Activated T-helper 17 cell treated with anti-CD3 and anti-CD28 coated beads, Interleukin-2, amount 50 U/mL, for 72 hours (primary cell): ENCODE data around the gene NKD2. TPM values are rescaled to one million over a fixed set of nuclear protein-coding genes. Genes with fewer than 3 reads are reported as not detected.
"Not testable (repeated sequence)": the region's sequence is repeated elsewhere in the genome, so short reads cannot be mapped to it uniquely, and the experiment has no call there.

Experiments used
- ATAC-seq: fragments of 150-1000 bp; cut with Tn5 transposase; replicated peaks from 2 replicates; pipeline ENCODE4 v1.10.0; 2021; ENCODE audit warnings: mild to moderate bottlenecking, moderate library complexity
- H3K27ac Mint-ChIP-seq: one replicate; pipeline ENCODE4 v1.8.0; 2022; ENCODE audit warnings: mixed read lengths
- H3K27me3 Mint-ChIP-seq: one replicate; pipeline ENCODE4 v1.8.0; 2022; ENCODE audit warnings: mixed read lengths
- H3K36me3 Mint-ChIP-seq: one replicate; pipeline ENCODE4 v1.8.0; 2022; ENCODE audit warnings: low read depth, mild to moderate bottlenecking, mixed read lengths
- H3K4me1 Mint-ChIP-seq: one replicate; pipeline ENCODE4 v1.8.0; 2022; ENCODE audit warnings: mixed read lengths
- H3K4me3 Mint-ChIP-seq: one replicate; pipeline ENCODE4 v1.8.0; 2022; ENCODE audit warnings: mild to moderate bottlenecking, mixed read lengths
- H3K9me3 Mint-ChIP-seq: one replicate; pipeline ENCODE4 v1.8.0; 2022; ENCODE audit warnings: mixed read lengths
- total RNA-seq, 2 donors: library from RNA; stranded (reverse); gene quantifications; one replicate each; pipeline ENCODE4 v1.2.3, GENCODE V29; 2022

Gene NKD2
- total RNA-seq, 2 donors from 2014 or later = 0.37 to 1.2 TPM

- Mint-ChIP-seq H3K9me3 (no peaks in the 10 kb centered on the region), H3K4me3 (no peak overlapping the region), H3K27me3 (no peaks in the 10 kb centered on the region), H3K4me1 (no peaks in the 10 kb centered on the region), H3K36me3 (no peaks in the 10 kb centered on the region), H3K27ac (no peak overlapping the region)
- no peak for ATAC-seq
These were observed 10.7 kb downstream of the NKD2 start for GRCh38 chr5:1019001-1019905.

DNA sequence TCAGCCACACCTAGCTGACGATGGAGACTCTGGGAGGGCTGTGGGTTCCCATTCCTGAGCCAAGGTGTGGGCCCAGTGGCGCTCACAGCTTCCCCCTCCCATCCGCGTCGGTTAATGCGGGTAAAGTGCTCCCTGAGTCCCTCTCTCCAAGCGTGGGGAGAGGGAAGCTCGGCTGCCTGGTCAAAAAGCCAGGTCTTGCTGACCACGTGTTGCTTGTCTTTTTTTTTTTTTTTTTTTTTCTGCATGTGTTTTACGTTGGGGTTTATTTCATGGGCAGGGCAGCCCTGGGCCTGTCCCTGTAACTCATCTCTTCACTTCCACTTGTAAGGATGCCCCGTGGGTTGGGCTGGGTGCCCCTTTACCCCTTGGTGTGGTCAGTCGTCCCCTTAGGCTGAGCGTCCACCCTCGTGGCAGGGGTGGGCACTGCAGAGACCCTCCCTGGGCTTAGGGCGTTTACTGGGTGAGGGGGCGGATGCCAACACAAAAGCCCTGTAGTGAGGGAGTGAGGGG lies 11.9 kb downstream of the NKD2 start:
- no peaks in the 10 kb centered on the region for H3K4me1 Mint-ChIP-seq
- no peaks in the 10 kb centered on the region for H3K36me3 Mint-ChIP-seq
- no peak overlapping the region for H3K27ac Mint-ChIP-seq
- no peak overlapping the region for H3K4me3 Mint-ChIP-seq
- ATAC-seq = no peak
- H3K27me3 Mint-ChIP-seq = no peaks in the 10 kb centered on the region
- no peaks in the 10 kb centered on the region for H3K9me3 Mint-ChIP-seq

GRCh38 chr5:1021136-1021968 lies 12.8 kb downstream of the NKD2 start:
- Mint-ChIP-seq H3K27ac (no peak overlapping the region), H3K27me3 (no peaks in the 10 kb centered on the region), H3K36me3 (no peaks in the 10 kb centered on the region), H3K9me3 (no peaks in the 10 kb centered on the region), H3K4me1 (no peaks in the 10 kb centered on the region), H3K4me3 (no peak overlapping the region)
- ATAC-seq = peak; percentile 24

DNA sequence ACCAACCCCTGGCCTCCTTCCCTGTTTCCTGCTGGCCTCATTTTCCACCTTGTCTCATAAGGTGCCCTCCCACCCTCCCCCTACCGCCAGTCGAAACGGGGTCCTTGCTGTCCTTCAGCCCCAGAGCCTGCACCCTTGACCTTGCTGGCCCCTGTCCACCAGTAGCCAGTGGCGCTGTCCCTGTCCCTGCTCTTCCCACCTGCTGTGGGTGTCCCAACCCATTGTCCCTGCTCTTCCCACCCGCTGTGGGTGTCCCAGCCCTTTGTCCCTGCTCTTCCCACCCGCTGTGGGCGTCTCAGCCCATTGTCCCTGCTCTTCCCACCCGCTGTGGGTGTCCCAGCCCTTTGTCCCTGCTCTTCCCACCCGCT lies 13.4 kb downstream of the NKD2 start:
- not testable (repeated sequence) for H3K4me1 Mint-ChIP-seq, ATAC-seq, H3K36me3 Mint-ChIP-seq, H3K4me3 Mint-ChIP-seq, H3K27ac Mint-ChIP-seq, H3K9me3 Mint-ChIP-seq, H3K27me3 Mint-ChIP-seq

DNA sequence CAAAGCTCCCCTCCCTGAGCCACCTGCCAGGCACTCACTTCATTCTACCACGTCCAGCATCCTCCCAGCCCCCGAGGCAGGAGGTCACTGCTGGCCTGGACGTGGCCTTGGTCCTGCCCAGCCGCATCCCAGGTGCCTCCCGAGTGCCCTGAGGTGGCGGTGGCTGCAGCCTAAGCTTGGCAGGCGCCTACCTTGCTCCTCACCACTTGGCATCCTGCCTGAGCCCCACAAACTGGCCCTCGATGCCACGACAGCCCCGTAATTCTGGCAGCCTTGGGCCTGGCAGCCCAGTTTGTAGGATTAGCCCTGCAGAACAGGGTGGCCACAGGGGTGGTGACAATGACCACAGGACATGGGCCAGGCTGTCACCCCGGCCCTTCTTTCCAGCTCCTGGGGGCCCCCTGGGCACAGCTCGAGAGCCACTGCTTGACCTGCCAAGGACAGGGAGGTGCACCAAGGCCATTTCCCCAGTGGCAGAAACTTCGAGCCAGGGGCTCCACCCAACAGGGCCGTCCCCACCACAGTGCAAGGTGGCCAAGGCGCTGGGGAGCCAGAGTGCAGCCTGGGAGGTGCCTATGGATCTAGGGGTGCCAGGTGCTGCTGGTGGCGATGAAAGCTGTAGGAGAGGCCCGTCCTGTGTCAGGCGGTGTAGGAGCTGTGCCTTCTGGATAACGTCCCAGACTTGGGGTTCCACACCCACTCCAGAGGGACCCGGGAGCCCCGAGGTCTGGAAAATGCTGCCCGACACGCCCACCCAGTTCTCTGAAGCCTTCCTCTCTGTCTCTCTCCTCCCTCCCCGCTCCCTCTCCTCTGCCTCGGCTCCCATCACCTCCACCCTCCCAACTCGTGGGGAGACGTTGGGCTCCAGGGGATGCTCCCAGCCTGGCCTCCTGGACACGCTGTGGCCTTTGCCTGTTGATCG lies 18.4 kb downstream of the NKD2 start:
- Mint-ChIP-seq H3K9me3 (no peaks in the 10 kb centered on the region), H3K4me1 (no peaks in the 10 kb centered on the region)

GRCh38 chr5:1027631-1028441 lies 19.2 kb downstream of the NKD2 start:
- no peak overlapping the region for H3K27ac Mint-ChIP-seq
- H3K9me3 Mint-ChIP-seq = no peaks in the 10 kb centered on the region
- no peaks in the 10 kb centered on the region for H3K27me3 Mint-ChIP-seq
- no peak overlapping the region for H3K4me3 Mint-ChIP-seq
- H3K4me1 Mint-ChIP-seq = no peaks in the 10 kb centered on the region
- no peak for ATAC-seq
- H3K36me3 Mint-ChIP-seq = no peaks in the 10 kb centered on the region

More for the DNA sequence above, 18.4 kb downstream of the NKD2 start:
- H3K27ac Mint-ChIP-seq = no peak overlapping the region
- ATAC-seq = no peak
- H3K36me3 Mint-ChIP-seq = no peaks in the 10 kb centered on the region
- H3K4me3 Mint-ChIP-seq = no peak overlapping the region
- H3K27me3 Mint-ChIP-seq = no peaks in the 10 kb centered on the region

GRCh38 chr5:1028481-1029281 lies 20.1 kb downstream of the NKD2 start:
- H3K27ac Mint-ChIP-seq = no peak overlapping the region
- no peaks in the 10 kb centered on the region for H3K9me3 Mint-ChIP-seq
- H3K36me3 Mint-ChIP-seq = no peaks in the 10 kb centered on the region

DNA sequence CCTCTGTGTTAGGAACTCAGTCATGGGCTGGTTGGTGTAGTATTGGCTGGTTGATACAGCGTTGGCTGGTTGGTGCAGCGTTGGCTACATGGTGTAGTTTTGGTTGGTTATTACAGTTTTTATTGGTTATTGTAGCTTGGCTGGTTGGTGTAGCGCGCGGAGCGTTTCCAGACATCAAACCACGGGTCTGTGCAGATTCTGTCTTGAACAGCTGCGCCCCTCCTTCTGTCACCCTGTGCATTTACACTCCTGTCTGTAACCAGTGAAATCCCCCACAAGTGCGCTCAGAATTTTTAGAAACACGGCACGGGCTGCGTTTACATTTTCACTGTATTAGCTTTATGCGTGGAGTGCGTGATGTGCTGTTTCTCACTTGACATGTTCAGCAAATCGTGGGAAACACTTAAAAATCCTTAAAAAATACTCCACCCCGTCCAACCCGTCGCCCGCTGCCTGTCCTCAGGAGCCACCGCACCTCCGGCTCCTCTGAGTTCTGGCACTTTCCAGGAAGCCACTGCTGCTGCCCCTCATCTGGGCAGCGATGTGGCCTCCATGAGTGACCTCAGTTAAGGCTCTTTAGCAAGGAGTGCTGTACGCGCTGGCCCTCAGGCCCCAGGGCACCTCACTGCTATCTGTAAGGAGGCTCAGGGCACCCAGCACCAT lies 20.8 kb downstream of the NKD2 start:
- Mint-ChIP-seq H3K4me3 (no peak overlapping the region), H3K27ac (no peak overlapping the region), H3K36me3 (no peaks in the 10 kb centered on the region), H3K27me3 (no peaks in the 10 kb centered on the region), H3K9me3 (no peaks in the 10 kb centered on the region), H3K4me1 (no peaks in the 10 kb centered on the region)
- ATAC-seq = no peak

More at GRCh38 chr5:1028481-1029281, 20.1 kb downstream of the NKD2 start:
- no peak for ATAC-seq
- no peak overlapping the region for H3K4me3 Mint-ChIP-seq
- no peaks in the 10 kb centered on the region for H3K27me3 Mint-ChIP-seq
- no peaks in the 10 kb centered on the region for H3K4me1 Mint-ChIP-seq

- no peak overlapping the region for H3K27ac Mint-ChIP-seq
- H3K27me3 Mint-ChIP-seq = peaks cover 3% of the 10 kb centered on the region
- no peaks in the 10 kb centered on the region for H3K4me1 Mint-ChIP-seq
- no peak overlapping the region for H3K4me3 Mint-ChIP-seq
- no peaks in the 10 kb centered on the region for H3K9me3 Mint-ChIP-seq
- ATAC-seq = no peak
- H3K36me3 Mint-ChIP-seq = no peaks in the 10 kb centered on the region
These were observed 21.5 kb downstream of the NKD2 start for GRCh38 chr5:1029945-1030625.

- Mint-ChIP-seq H3K27ac (no peak overlapping the region), H3K36me3 (no peaks in the 10 kb centered on the region), H3K27me3 (peaks cover 4% of the 10 kb centered on the region), H3K9me3 (no peaks in the 10 kb centered on the region), H3K4me1 (no peaks in the 10 kb centered on the region), H3K4me3 (no peak overlapping the region)
- ATAC-seq = no peak
These were observed 22.2 kb downstream of the NKD2 start for GRCh38 chr5:1030801-1031271.

DNA sequence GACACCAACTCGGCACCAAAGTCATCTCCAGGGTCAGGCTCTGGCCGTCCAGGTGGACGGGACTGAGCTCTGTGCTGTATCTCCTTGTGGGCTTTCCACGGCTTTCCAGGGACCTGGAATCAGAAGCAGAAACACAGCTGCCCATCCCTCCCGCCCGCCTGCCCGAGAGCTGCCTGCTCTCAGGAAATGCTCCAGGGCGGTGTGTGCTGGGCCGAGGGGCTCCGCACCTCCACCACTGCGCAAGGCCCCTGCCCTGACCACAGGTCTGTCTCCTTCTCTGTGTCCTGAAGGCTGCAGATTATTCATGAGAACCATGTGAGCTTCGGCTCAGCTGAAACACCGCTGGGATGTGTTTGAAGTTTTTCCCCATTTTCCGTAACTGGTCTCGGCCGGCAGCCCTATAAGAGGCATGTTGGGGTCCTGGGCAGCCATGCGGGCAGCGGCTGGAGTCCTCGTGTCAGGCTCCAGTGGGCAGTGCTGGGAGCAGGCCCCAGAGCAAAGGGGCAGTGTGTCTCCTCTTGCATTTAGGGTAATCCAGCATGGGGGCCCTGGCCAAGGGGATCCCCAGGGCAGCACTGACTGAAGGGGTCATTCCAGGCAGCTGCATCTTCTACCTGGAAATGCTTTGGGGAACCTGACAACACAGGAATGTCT lies 22.8 kb downstream of the NKD2 start:
- ATAC-seq = no peak
- H3K4me3 Mint-ChIP-seq = no peak overlapping the region

More for the DNA sequence above, 22.8 kb downstream of the NKD2 start:
- no peaks in the 10 kb centered on the region for H3K36me3 Mint-ChIP-seq
- no peaks in the 10 kb centered on the region for H3K4me1 Mint-ChIP-seq
- no peak overlapping the region for H3K27ac Mint-ChIP-seq
- no peaks in the 10 kb centered on the region for H3K9me3 Mint-ChIP-seq
- peaks cover 4% of the 10 kb centered on the region for H3K27me3 Mint-ChIP-seq
